GM19395 (cell line): ENCODE data around the gene PTPRH.
A peak's percentile ranks its signal among the peaks of the same experiment; 100 is the strongest.
"Not testable (repeated sequence)": the region's sequence is repeated elsewhere in the genome, so short reads cannot be mapped to it uniquely, and the experiment has no call there.

Experiments
- ATAC-seq: cut with Tn5 transposase; IDR thresholded peaks from one replicate; pipeline ENCODE4 v1.9.1; 2021; ENCODE audit warnings: mild to moderate bottlenecking, moderate library complexity; ENCODE audit not compliant: unreplicated experiment

The PTPRH gene

DNA sequence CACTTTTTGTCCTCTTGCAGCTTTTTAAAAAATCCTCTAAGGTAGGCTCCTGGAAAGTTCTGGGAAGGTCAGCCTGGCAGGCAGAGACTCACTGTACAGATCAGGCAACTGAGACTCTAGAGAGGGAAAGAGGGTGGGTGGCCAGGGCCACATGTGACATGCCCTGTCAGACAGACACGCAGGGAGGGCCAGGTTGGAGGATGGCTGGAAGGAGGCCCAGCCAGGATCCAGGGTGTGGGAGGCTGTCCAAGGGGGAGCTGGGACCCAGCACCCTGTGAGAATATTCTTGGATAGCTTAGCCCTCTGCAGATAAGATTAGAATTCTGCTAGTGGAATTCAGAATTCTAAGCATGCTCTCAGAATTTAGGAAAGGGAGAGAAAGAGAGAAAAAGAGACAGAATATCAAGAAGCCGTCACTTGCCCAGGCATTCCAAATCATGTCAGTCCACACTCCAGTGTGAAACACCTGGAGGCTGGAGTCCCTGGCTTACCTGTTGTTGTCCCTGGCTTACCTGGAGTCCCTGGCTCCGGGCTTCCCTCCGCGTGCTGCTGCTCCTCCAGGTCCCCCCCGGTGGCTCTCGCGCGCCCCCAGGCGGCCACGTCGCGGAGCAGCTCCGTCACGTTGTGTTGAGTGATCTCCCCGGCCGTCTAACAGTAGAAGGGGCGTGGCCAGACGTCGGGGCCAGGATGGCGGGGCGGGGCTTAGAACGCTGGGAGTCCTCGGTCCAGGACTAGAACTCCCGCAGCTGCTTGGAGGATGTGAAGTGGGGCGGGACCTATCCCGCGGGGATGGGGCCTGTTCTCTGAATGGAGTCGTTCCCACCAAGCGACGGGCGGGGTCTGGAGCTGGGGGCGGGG lies 48.9 kb downstream of the PTPRH start:
- ATAC-seq: peak; percentile 63

DNA sequence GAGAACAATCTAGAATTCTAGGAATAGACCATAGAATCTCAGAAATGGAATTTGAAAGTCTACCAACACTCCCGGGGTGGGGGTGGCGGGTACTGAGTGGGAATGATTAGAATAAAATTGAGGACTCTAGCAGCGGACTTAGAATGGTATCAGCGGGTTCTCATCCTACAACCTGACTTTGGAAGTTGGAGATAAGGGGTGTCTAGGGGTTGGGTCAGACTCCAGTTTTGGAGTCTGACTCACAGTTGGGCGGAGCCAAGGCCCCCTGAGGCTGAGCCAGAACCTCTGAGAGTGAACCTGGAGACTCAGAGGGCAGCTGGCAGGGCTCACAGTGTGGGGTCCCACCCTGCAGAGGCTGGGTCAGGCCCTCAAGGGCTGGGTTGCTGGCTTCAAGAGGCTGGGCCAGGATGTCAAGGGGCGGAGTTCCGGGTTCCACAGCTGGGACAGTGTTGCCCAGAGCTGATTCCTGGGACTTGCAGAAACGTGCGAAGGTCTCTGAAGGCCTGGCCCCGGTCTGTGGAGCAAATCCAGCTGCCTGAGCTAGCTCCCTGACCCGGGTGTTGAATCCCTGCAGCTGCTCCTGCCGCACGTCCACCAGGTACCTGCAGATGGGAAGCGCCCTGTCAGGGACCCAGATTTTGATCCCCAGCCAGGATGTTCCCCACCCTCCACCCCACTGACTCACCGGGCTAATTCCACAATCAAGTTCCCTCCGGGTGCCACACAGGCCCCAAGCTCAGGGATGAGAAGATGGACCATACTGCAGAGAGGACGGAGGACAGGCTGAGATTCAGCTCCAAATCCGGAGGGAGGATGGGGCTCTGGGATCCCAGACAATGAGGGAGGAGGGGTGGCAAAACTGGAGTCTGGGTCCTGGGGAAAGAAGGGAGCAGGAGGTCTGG lies 50.2 kb downstream of the PTPRH start:
- no peak for ATAC-seq

DNA sequence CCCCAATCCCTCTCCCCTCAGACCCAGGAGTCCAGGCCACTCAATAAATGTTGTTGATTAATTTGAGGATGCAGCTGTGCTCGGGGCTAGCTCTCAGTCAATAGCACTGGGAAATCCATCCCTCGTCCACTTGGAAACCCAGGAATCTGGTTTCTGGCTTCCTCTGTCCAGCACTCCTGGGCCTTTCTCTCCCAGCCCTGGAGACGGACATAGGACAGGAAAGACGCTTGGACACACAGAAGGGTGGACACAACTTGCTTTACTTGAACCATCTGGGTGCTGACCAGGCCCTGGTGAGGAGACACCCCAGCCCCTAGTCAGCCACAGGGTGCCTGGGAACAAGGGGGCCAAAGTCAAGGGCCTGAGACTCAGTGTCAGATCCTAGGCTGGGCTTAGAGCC lies 50.9 kb downstream of the PTPRH start:
- ATAC-seq: no peak

DNA sequence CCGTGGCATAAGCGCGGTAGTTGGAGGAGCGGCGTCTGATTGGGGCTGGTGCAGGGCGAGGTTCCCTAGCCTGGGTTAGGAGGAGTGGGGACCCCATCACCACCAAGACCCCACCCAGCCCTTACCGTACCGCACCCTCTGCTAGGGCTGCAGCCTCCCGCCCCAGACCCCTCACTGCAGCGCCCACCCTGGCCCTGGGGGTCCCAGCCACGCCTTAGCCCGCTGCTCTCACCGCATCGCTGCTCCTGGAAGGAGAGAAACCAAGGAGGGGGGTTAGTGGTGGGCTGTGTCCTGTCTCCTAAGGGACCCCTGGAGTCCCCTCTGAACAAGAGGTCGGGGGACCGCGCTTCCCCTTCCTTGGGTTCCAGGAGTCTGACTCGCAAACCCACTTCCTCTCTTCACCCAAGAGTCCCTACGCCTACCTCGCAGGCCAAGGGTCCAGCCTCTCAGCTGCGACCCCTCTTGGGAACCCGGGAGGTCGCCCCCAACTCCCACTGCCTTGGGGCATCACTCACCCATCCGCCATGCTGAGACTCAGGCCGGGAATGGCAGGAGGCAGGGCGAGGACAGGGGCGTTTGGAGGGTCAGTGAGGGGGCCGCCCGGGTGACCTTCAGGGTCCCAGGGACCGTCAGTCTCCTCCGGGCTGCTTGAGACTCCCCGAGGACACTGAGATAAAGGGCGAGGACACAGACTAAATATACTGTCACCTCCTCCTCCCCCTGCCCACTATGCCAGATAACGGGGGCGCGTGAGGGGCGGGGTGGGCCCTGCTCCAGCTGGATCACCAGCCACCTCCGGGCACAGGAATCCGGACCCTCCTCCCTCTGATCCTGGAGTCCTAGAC lies 52.0 kb downstream of the PTPRH start, which contains the start of gene TNNI3:
Gene TNNI3 (minus strand): TSS at position 669 of the 845 bp plus-strand sequence. CDS start 143 bp downstream, at position 526.
- no peak for ATAC-seq

DNA sequence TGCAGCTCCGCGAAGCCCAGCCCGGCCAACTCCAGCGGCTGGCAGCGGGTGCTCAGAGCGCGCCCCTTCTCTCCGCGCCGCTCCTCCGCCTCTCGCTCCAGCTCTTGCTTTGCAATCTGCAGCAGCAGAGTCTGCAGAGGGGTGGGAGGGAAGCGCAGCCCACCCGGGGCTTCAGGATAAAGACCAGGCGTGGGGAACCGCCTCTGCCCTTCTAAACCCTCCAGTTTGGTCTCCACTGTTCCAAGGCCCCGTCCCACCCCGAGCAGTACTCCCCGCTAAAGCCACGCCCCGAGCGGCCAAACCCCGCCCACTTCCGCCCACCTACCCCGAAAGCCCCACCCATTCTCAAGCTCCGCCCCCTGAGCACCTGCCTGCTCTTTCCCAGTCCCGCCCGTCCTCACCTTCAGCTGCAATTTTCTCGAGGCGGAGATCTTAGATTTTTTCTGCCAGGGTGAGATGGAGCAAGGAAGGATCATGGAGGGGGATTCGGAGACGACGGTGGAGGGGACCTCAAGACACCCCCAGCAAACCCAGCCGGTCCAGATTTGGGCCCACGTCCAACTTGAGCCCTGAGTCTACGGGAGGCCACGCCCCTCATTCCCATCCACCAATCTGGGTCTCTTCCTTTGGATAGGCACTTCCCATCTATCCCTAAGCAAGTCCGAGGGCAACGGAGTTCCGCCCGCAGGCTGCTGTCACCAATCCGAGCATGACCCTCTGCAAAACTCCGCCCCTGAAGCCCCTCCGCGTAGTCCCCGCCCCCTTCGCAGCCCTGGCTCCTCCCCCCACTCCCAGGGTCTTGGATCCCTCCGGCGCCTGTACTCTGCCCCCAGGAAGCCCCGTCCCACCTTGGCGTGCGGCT lies 52.9 kb downstream of the PTPRH start:
- ATAC-seq: no peak

DNA sequence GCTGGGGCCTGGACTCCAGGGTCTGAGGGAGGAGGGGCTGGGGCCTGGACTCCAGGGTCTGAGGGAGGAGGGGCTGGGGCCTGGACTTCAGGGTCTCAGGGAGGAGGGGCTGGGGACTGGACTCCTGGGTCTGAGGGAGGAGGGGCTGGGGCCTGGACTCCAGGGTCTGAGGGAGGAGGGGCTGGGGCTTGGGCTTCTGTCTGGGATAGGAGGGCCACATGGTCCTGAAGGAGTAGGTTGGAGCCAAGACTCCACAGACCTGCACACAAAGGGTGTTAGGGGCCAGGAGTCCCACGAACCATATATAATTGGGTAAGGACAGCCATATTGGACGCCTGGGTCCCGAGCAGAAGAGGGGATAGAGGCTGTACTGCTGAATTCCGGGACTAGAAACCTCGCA lies 53.5 kb downstream of the PTPRH start:
- ATAC-seq: not testable (repeated sequence)

DNA sequence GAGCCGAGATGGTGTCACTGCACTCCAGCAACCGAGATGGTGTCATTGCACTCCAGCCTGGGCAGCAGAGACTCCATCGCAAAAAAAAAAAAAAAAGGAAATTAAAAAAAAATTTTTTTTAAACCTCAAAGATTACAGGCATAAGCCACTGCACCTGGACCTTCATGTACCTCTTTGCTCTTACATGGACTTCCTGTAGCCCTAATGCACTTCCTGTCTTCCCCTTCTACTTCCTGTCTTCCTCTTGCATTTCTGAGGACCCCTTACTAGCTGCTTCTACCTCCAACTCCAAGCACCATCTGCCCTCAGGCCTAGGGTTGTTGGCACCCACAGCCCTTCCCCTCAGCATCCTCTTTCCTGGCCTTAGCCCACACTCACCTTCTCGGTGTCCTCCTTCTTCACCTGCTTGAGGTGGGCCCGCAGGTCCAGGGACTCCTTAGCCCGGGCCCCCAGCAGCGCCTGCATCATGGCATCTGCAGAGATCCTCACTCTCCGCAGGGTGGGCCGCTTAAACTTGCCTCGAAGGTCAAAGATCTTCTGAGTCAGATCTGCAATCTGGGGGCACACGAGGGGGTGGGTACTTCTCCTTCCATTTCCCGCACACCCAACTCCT lies 55.5 kb downstream of the PTPRH start:
- no peak for ATAC-seq

DNA sequence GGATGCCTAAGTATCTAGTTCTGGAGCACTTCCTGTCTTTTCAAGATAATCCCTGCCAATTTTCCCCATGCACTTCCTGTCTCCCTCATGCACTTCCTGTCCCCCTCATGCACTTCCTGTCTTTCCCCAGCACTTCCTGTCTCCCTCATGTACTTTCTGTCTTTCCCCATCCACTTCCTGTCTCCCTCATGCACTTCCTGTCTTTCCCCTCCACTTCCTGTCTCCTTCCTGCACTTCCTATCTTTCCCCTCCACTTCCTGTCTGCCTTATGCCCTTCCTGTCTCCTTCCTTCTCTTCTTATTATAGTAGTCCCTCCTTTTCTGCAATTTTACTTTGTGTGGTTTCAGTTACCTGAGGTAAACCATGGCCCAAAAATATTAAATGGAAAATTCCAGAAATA lies 57.3 kb downstream of the PTPRH start:
- no peak for ATAC-seq

DNA sequence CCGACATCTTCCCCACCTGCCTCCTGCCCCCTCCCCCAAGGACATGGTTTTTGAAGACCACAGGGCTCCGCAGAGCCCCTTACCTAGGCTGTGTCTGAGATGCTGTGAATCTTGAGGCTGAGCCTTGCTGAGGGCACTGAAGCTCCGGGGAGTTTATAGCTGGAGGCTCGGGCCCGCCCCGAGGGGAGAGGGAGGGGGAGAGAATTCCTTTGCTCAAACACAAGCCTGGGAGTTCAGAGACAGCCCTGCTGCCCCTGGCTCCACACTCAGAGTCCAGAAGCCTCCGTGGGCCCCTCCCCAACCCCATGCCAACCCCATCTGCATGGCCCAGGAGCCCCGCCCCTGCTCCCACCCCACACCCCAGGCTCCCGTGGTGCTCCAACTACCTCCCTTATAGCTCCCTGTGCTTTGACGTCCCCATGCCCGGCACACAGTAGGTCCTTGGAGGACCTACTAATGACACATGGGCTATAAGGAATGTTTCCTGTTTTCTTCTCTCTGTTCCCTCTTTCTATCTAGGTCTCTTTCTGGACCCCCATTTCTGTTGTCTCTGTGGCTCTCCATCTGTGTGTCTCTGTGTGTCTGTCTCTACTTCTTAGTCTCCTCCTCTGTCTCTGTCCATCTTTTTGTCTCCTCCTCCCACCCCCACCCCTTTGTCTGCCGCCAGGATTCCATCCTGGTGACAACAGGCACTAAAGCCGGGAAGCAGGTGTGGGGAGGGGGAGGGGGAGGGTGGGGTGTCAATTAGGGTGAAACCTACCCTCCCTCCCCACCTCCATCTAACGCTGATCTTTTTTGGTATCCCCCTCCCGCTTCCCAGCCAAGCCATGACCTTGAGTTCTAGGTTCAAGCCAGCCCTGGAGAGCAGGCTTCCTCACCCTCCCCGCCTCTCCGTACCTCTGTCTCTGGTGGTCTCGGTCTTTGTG lies 60.0 kb downstream of the PTPRH start, which contains the start of gene TNNT1:
Gene TNNT1 (minus strand): TSS at position 129 of the 926 bp plus-strand sequence. CDS start 2,049 bp downstream, outside the sequence.
- no peak for ATAC-seq

DNA sequence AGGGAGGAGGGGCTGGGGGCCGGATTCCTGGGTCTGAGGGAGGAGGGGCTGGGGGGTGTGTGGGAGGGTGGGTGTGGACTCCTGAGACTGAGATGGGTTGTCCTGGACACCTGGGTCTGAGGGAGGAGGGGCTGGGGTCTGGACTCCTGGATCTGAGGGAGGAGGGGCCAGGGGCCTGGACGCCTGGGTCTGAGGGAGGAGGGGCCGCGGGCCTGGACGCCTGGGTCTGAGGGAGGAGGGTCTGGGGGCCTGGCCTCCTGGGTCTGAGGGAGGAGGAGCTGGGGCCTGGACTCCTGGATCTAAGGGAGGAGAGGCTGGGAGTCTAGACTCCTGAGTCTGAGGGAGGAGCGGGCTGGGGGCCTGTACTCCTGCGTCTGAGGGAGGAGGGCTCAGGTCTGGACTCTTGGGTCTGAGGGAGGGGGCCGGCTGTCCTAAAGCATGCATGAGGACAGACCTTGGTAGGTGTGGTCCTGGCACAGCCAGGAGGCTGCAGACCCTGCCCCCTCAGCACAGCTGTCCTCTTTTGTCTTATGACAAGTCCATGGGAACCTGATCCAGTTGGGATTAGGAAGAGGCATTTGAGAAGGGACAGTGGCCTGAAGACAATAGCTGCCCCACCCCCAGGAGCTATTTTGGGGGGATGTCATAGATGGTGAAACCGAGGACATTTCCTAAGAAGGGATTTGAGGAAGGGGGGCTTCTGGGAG lies 61.6 kb downstream of the PTPRH start:
- ATAC-seq: no peak

DNA sequence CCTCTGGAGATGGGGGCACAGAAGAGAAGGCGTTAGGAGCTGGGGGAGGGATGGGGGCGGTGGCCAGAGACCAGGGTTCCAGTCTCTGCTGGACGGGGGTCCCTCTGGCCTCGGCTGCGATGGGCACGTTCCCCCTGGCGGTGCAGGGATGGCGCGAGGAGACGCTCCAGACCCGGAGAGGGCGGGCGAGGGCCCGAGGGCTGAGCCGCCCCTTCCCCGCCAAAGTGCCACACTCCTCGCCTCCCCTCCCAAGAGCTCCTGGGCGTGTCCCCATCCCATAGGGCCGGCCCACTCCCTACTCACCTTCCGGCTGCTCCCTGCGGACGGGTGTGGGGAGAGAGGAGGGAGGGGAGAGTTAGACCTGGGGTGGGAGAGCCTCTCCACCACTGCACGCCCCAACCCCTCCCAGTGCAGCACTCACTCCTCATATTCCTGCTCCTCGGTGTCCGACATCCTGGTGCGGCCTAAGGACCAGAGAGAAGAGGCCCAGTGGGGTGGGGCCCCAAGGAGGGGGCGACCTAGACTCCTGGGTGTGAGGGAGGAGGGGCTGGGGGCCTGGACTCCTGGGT lies 62.5 kb downstream of the PTPRH start:
- ATAC-seq: no peak

DNA sequence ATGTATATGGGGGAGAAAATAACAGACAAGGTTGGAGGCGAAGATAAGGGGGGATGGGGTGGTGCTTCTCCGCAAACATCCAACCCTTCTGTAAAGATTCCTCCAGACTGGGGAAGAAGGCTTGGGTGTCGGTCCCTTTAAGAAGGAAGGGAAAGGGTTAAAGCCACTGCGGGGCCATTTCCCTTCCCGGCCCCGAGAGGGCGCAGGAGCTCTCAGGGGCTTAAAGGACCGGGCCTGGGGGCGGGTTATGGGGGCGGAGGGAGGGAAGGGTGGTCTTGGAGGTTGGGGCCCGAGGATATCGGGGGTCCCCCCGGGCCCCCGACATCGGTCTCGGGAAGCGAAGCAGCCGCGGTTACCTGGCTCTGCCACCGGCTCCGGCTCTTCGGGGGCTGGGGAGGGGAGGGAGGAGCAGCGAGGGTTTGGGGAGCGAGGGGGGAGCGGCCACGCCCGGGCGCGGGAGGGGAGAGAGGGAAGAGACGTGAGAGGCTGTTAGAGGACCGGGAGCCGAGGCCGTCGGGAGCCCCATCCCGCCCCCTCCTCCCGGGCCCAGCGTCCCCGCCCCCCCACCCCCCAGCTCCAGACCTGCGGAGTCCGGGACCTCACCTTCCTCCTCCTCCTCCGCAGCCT lies 63.1 kb downstream of the PTPRH start:
- no peak for ATAC-seq

DNA sequence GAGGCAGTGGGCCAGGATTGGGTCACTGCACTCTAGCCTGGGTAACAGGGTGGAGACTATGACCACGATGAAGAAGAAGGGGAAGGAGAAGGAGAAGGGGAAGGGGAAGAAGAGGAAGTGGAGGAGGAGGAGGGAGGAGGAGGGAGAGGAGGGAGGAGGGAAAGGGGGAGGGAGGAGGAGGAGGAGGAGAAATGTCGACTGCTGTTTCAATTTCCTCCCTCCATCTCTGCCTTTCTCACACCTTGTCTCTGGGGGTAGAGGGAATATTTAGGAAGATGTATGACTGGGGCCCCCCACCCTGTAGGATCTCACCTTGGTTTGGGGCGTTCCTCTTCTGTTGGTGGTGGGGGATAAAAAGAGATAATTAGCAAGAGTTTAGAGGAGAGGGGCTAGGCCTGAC lies 64.1 kb downstream of the PTPRH start:
- no peak for ATAC-seq

DNA sequence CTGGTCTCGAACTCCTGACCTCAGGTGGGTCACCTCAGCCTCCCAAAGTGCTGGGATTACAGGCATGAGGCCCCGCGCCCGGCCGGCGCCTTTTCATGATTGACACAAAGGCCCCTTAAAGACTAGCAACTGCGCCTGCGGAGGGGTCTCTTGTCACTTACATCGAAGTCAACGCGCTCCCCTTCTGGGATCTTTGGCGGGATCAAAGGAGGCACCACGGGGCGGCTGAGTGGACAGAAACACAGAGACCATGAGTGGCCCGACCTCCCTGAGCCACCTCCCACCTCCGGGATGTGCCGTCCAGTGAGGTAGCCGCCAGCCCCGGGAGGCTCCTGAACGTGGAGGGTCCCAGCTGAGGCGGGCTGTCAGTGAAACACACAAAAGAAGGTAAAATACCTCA lies 67.6 kb downstream of the PTPRH start:
- ATAC-seq: no peak

DNA sequence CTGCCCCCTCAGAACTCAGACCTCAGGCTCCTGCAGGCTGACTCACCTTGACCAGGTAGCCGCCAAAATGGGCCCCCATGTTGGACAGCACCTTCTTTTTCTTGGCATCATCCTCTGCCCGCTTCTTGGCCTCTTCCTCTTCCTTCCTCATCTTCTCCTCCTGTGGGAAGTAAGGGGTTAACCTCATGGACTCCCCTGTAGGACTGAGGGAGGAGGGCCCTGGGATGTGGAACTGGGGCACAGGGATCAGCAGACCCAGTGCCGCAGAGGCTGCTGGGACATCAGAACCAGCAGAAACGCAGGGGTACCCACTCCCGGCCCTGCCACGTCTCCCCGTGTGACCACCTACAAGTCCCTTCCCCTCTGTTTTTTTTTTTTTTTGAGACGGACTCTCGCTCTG lies 71.4 kb downstream of the PTPRH start:
- no peak for ATAC-seq

DNA sequence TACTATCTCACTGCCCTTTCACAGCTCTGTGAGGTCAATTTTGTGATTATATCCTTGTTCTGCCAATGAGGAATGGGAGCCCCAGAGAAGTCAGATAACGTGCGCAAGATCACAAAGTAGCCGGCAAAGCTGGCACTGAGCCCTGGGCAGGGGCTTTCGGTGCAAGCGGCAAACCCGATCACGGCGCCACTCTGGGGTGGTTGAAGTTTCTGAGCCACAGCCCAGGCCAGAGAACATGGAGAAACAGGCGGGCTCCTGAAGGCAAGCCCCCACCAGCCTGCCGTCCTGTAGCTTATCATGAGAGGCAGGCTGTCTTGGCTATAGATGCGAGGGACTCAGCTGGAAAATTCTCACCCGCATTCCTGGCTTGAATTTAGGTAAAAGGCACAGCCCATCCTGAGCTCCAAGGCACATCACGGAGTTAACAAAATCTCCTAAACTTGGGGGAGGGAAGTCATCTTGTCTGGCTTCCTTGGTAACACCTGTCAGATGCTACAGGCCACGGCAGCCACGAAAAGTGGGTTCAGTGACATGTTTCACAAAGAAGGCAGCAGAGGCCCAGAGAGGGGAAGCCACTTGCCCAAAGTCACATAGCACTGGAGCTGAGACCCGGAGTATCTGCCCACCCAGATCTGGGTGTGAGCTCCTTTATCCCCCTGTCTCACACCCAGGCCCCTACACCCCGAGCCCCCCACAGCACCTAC lies 72.8 kb downstream of the PTPRH start:
- ATAC-seq: no peak
